Osteocyte (in vitro differentiated cells): ENCODE measurements around the gene MINAR1. TPM values are rescaled to one million over a fixed set of nuclear protein-coding genes. Genes with fewer than 3 reads are reported as not detected.

Experiments used
- DNase-seq: peaks from one replicate; pipeline ENCODE4 v3.0.0; 2021; ENCODE audit warnings: mixed read lengths; ENCODE audit not compliant: unreplicated experiment; ENCODE audit errors: extremely low spot score
- H3K27ac Mint-ChIP-seq: one replicate; pipeline ENCODE4 v1.8.0; 2021; ENCODE audit warnings: mild to moderate bottlenecking, mixed read lengths; ENCODE audit not compliant: unreplicated experiment
- H3K27me3 Mint-ChIP-seq: one replicate; pipeline ENCODE4 v1.8.0; 2021; ENCODE audit warnings: mixed read lengths; ENCODE audit not compliant: unreplicated experiment
- H3K36me3 Mint-ChIP-seq: one replicate; pipeline ENCODE4 v1.8.0; 2021; ENCODE audit warnings: mixed read lengths; ENCODE audit not compliant: unreplicated experiment
- H3K4me1 Mint-ChIP-seq: one replicate; pipeline ENCODE4 v1.8.0; 2021; ENCODE audit warnings: mixed read lengths; ENCODE audit not compliant: unreplicated experiment
- H3K4me3 Mint-ChIP-seq: one replicate; pipeline ENCODE4 v1.8.0; 2021; ENCODE audit warnings: mild to moderate bottlenecking, moderate library complexity, mixed read lengths; ENCODE audit not compliant: unreplicated experiment
- H3K9me3 Mint-ChIP-seq: one replicate; pipeline ENCODE4 v1.8.0; 2021; ENCODE audit warnings: mixed read lengths; ENCODE audit not compliant: unreplicated experiment
- total RNA-seq: library from RNA; stranded (reverse); gene quantifications from 2 replicates; pipeline ENCODE4 v1.2.1, GENCODE V29; 2021
- TF ChIP-seq, protein P1 (sequence below): fragments of 200-600 bp; sonication (generic); IDR thresholded peaks from 2 replicates; pipeline ENCODE4 v1.5.0; 2021; ENCODE audit warnings: antibody characterized with exemption, mild to moderate bottlenecking, moderate library complexity

Gene MINAR1
- total RNA-seq, 1 donor from 2014 or later = 2.1 TPM

- H3K9me3 Mint-ChIP-seq = peaks cover 13% of the 10 kb centered on the region
Measured at GRCh38 chr15:79450648-79451047, 18.5 kb downstream of the MINAR1 start.

GRCh38 chr15:79451361-79451999, 19.3 kb downstream of the MINAR1 start:
- H3K4me1 Mint-ChIP-seq = no peaks in the 10 kb centered on the region
- no peaks in the 10 kb centered on the region for H3K36me3 Mint-ChIP-seq
- H3K4me3 Mint-ChIP-seq = no peak overlapping the region
- TF ChIP-seq, protein P1, sequence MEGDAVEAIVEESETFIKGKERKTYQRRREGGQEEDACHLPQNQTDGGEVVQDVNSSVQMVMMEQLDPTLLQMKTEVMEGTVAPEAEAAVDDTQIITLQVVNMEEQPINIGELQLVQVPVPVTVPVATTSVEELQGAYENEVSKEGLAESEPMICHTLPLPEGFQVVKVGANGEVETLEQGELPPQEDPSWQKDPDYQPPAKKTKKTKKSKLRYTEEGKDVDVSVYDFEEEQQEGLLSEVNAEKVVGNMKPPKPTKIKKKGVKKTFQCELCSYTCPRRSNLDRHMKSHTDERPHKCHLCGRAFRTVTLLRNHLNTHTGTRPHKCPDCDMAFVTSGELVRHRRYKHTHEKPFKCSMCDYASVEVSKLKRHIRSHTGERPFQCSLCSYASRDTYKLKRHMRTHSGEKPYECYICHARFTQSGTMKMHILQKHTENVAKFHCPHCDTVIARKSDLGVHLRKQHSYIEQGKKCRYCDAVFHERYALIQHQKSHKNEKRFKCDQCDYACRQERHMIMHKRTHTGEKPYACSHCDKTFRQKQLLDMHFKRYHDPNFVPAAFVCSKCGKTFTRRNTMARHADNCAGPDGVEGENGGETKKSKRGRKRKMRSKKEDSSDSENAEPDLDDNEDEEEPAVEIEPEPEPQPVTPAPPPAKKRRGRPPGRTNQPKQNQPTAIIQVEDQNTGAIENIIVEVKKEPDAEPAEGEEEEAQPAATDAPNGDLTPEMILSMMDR = no peak
- H3K27ac Mint-ChIP-seq = no peak overlapping the region
- peaks cover 5% of the 10 kb centered on the region for H3K27me3 Mint-ChIP-seq
- peaks cover 7% of the 10 kb centered on the region for H3K9me3 Mint-ChIP-seq
- no peak for DNase-seq

More at GRCh38 chr15:79450648-79451047, 18.5 kb downstream of the MINAR1 start:
- Mint-ChIP-seq H3K4me1 (no peaks in the 10 kb centered on the region), H3K4me3 (no peak overlapping the region), H3K36me3 (no peaks in the 10 kb centered on the region), H3K27ac (no peak overlapping the region), H3K27me3 (peaks cover 5% of the 10 kb centered on the region)
- DNase-seq = no peak
- TF ChIP-seq, protein P1 = peak; percentile 35

DNA sequence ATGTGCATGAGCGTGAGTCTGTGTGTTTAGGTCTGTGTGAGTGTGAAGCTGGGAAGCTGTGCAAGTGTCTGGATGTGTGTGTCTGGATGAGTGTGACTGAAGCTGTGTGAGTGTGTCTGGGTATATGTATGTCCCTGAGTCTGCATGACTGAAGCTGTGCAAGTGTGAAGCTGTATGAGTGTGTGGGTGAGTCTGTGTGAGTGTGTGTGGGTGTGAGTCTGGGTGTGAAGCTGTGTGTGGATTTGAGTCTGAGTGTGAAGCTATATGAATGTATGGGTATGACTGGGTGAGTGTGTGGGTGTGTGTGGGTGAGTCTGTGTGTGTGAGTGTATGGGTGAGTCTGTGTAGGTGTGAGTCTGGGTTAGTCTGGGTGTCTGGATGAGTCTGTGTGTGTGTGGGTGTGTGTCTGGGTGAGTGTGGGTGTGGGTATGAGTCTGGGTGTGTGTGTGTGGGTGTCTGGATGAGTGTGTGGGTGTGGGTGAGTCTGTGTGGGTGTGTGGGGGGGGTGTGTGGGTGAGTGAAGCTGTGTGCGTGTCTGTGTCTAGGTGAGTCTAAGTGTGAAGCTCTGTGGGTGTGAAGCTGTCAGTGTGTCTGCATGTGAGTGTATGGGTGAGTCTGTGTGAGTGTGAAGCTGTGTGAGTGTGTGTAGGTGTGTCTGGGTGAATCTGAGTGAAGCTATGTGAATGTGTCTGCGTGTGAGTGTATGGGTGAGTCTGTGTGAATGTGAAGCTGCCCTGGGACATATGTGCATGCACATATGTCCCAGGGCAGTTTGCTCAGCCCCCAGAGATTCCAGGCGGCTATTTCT, 20.3 kb downstream of the MINAR1 start:
- Mint-ChIP-seq H3K27me3 (peaks cover 5% of the 10 kb centered on the region), H3K27ac (no peak overlapping the region), H3K4me3 (no peak overlapping the region), H3K4me1 (no peaks in the 10 kb centered on the region), H3K9me3 (no peaks in the 10 kb centered on the region), H3K36me3 (no peaks in the 10 kb centered on the region)
- TF ChIP-seq, protein P1 = no peak
- no peak for DNase-seq

- H3K27ac Mint-ChIP-seq = no peak overlapping the region
- H3K4me1 Mint-ChIP-seq = no peaks in the 10 kb centered on the region
- no peaks in the 10 kb centered on the region for H3K36me3 Mint-ChIP-seq
- TF ChIP-seq, protein P1 = no peak
- no peak overlapping the region for H3K4me3 Mint-ChIP-seq
- no peaks in the 10 kb centered on the region for H3K9me3 Mint-ChIP-seq
- H3K27me3 Mint-ChIP-seq = peaks cover 5% of the 10 kb centered on the region
- no peak for DNase-seq
Measured at GRCh38 chr15:79453446-79453845, 21.3 kb downstream of the MINAR1 start.

DNA sequence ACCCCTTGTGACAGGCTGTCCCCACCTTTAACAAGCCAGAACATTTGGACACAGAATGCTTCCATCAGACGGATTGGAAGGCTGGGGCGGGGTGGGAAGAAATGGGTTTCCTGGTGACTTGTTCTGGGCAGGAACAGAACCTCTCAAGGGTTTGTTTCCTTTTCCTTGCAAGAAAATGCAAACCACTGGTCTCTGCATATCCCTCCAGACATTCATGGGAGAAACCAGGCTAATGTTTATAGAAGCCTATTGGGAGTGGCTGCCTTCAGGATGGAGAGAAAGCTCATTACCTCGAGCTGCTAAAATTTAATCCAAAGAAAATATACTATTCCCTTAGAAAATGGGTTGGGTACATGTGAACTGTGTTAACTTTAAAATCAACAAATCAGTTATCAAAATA, 21.9 kb downstream of the MINAR1 start:
- H3K4me1 Mint-ChIP-seq = no peaks in the 10 kb centered on the region
- H3K36me3 Mint-ChIP-seq = no peaks in the 10 kb centered on the region
- H3K27ac Mint-ChIP-seq = no peak overlapping the region
- no peak for DNase-seq
- H3K27me3 Mint-ChIP-seq = peaks cover 5% of the 10 kb centered on the region
- H3K4me3 Mint-ChIP-seq = no peak overlapping the region
- TF ChIP-seq, protein P1 = no peak
- H3K9me3 Mint-ChIP-seq = no peaks in the 10 kb centered on the region
